ENCODE data around the gene MUC2.

DNA sequence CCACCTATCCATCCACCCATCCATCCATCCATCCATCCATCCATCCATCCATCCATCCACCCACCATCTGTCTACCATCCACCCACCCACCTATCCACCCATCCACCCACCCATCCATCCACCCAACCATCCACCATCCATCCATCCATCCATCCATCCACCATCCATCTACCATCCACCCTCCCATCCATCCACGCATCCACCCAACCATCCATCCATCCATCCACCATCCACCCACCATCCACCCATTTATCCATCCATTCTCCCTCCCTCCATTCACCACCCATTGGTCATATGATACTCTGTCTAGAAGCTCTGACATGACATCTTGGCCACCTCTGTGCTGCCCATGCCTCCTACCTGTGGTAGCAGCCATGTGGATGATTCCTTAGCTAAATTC, 31.7 kb downstream of the MUC2 start:
- TF ChIP-seq CTCF (conservative IDR thresholded peaks at IDR 0.05; ENCODE audit: low read depth, low read length) (no peak), POLR2A (IDR thresholded peaks at IDR 0.05; ENCODE audit: low read depth, low read length) (no peak), RCOR1 (IDR thresholded peaks at IDR 0.05; ENCODE audit: insufficient replicate concordance, low read length) (no peak)

Measured in IMR-90 (cell line).